B cell (primary cell): Measurements from ENCODE around the gene MNT. TPM values are rescaled to one million over a fixed set of nuclear protein-coding genes. Genes with fewer than 3 reads are reported as not detected.

Experiments used
- ATAC-seq: fragments of 200-7000 bp; cut with Tn5 transposase; one replicate; pipeline ENCODE4 v1.10.0; 2021; ENCODE audit warnings: low read depth, mild to moderate bottlenecking, moderate number of reproducible peaks, moderate library complexity
- CTCF ChIA-PET: fragments of 350-600 bp; sonication (Branson Sonifier 250); formaldehyde crosslinking; loops from one replicate; lab custom pipeline; 2021; ENCODE audit warnings: antibody characterized with exemption, inconsistent platforms; lab: Charles Lee
- POLR2A ChIA-PET: fragments of 350-600 bp; sonication (Branson Sonifier 250); formaldehyde crosslinking; loops from one replicate; lab custom pipeline; 2021; ENCODE audit warnings: antibody characterized with exemption; lab: Charles Lee
- DNase-seq: peaks from one replicate; pipeline ENCODE4 v3.0.0; 2013
- H2AFZ ChIP-seq: 2 replicates; pipeline ENCODE4 v1.6.1; 2012; ENCODE audit warnings: mild to moderate bottlenecking, low read depth, low read length; ENCODE audit not compliant: insufficient read depth, poor library complexity, severe bottlenecking
- H3K27ac ChIP-seq, 2 donors: 1 replicate in 1 of 2; 2 replicates in 1 of 2; pipeline ENCODE4 v1.5.1; 2012 to 2013; ENCODE audit warnings: low read length in 2 of 2, mild to moderate bottlenecking in 2 of 2, moderate library complexity in 1 of 2
- H3K27me3 ChIP-seq, 4 experiments: fragments of 200-600 bp in 1 of 4; sonication (generic) in 1 of 4; replicated peaks in 1 of 4; 1 replicate in 2 of 4; 2 replicates in 2 of 4; pipeline versions ENCODE4 v1.6.1 to v1.7.0; 2013 to 2016; ENCODE audit warnings: low read length in 3 of 4, mild to moderate bottlenecking in 2 of 4, mixed read lengths in 1 of 4, moderate library complexity in 1 of 4; ENCODE audit not compliant: insufficient read depth in 4 of 4, control insufficient read depth in 3 of 4; ENCODE audit errors: control extremely low read depth in 1 of 4
- H3K36me3 ChIP-seq, 2 experiments: replicated peaks in 1 of 2; 1 replicate in 1 of 2; 2 replicates in 1 of 2; pipeline versions ENCODE4 v1.6.1 to v1.7.1; 2013; ENCODE audit warnings: low read length in 1 of 2; ENCODE audit not compliant: insufficient read depth in 2 of 2, control insufficient read depth in 1 of 2; ENCODE audit errors: control extremely low read depth in 1 of 2, extremely low read depth in 1 of 2
- H3K4me1 ChIP-seq, 2 donors: fragments of 200-600 bp in 1 of 2; sonication (generic) in 1 of 2; 1 replicate in 1 of 2; 2 replicates in 1 of 2; pipeline versions ENCODE4 v1.5.1 to v1.6.1; 2013 to 2017; ENCODE audit warnings: low read length in 2 of 2; ENCODE audit not compliant: control insufficient read depth in 2 of 2, insufficient read depth in 2 of 2
- H3K4me2 ChIP-seq: replicated peaks from 2 replicates; pipeline ENCODE3; 2012; ENCODE audit warnings: mild to moderate bottlenecking, low read depth, low read length; ENCODE audit not compliant: poor library complexity, severe bottlenecking
- H3K4me3 ChIP-seq, 5 experiments: fragments of 200-600 bp in 1 of 5; sonication (generic) in 1 of 5; 1 replicate in 3 of 5; 2 replicates in 2 of 5; pipeline versions ENCODE4 v1.5.1 to v1.7.0; 2011 to 2016; ENCODE audit warnings: low read length in 4 of 5, mild to moderate bottlenecking in 4 of 5, low read depth in 2 of 5, control low read depth in 1 of 5, moderate library complexity in 1 of 5; ENCODE audit not compliant: insufficient read depth in 1 of 5; ENCODE audit errors: control extremely low read depth in 1 of 5, extremely low read depth in 1 of 5
- H3K79me2 ChIP-seq: fragments of 200-600 bp; sonication (generic); one replicate; pipeline ENCODE4 v1.6.0; 2016; ENCODE audit warnings: low read length; ENCODE audit not compliant: control insufficient read depth, insufficient read depth
- H3K9ac ChIP-seq: fragments of 200-600 bp; sonication (generic); 2 replicates; pipeline ENCODE4 v1.6.1; 2017; ENCODE audit warnings: mild to moderate bottlenecking, low read length, moderate library complexity
- H3K9me3 ChIP-seq, 3 donors: one replicate each; pipeline versions ENCODE4 v1.6.1 to v1.7.1; 2013; ENCODE audit warnings: low read length in 2 of 3; ENCODE audit not compliant: control insufficient read depth in 2 of 3, insufficient read depth in 1 of 3; ENCODE audit errors: control extremely low read depth in 1 of 3
- H4K20me1 ChIP-seq: 2 replicates; pipeline ENCODE4 v1.6.0; 2012; ENCODE audit warnings: mild to moderate bottlenecking, low read length; ENCODE audit not compliant: insufficient read depth, control insufficient read depth, poor library complexity, severe bottlenecking
- H3K27ac Mint-ChIP-seq: one replicate; pipeline ENCODE4 v1.8.0; 2021; ENCODE audit warnings: mixed read lengths
- H3K27me3 Mint-ChIP-seq: one replicate; pipeline ENCODE4 v1.8.0; 2021; ENCODE audit warnings: mixed read lengths
- H3K4me1 Mint-ChIP-seq: one replicate; pipeline ENCODE4 v1.8.0; 2021; ENCODE audit warnings: mixed read lengths
- H3K4me3 Mint-ChIP-seq: one replicate; pipeline ENCODE4 v1.8.0; 2021; ENCODE audit warnings: mixed read lengths
- H3K9me3 Mint-ChIP-seq: one replicate; pipeline ENCODE4 v1.8.0; 2022; ENCODE audit warnings: mixed read lengths; ENCODE audit not compliant: insufficient read depth
- CTCF ChIP-seq: fragments of 200-600 bp; IDR thresholded peaks from one replicate; pipeline ENCODE4 v1.8.0; 2022; ENCODE audit warnings: antibody characterized with exemption, mild to moderate bottlenecking
- EZH2 ChIP-seq: IDR thresholded peaks from 2 replicates; pipeline ENCODE4 v1.6.1; 2012; ENCODE audit warnings: borderline replicate concordance, low read depth, mild to moderate bottlenecking, moderate library complexity, low read length; ENCODE audit not compliant: insufficient read depth, poor library complexity, severe bottlenecking
- WGBS: methylation state at CpG from one replicate; pipeline ENCODE4 v1.1.5; 2013; ENCODE audit warnings: missing lambda C conversion rate; ENCODE audit not compliant: insufficient coverage; 5-methylcytosine and 5-hydroxymethylcytosine counted together
- intact Hi-C: fragments of 100-400 bp; cut with micrococcal nuclease; formaldehyde crosslinking; loops from one replicate; pipeline ENCODE4 v1.10.0; 2022
- polyA plus RNA-seq: library from polyadenylated mRNA; depleted of rRNA; stranded (reverse); fragments of >200 nt; gene quantifications from 2 replicates; pipeline ENCODE4 v1.2.3, GENCODE V29; 2012
- total RNA-seq, 2 donors: library from RNA; stranded (reverse); fragments of 120-200 nt in 1 of 2; gene quantifications; 1 replicate in 1 of 2; 2 replicates in 1 of 2; pipeline versions ENCODE4 v1.2.3 to v1.2.4, GENCODE V29; 2013 to 2022

The MNT gene
- total and polyA plus RNA-seq, 2 donors (not counting 1 experiment from before 2014, with no cell fraction given) = 20.0 to 68.5 TPM

DNA sequence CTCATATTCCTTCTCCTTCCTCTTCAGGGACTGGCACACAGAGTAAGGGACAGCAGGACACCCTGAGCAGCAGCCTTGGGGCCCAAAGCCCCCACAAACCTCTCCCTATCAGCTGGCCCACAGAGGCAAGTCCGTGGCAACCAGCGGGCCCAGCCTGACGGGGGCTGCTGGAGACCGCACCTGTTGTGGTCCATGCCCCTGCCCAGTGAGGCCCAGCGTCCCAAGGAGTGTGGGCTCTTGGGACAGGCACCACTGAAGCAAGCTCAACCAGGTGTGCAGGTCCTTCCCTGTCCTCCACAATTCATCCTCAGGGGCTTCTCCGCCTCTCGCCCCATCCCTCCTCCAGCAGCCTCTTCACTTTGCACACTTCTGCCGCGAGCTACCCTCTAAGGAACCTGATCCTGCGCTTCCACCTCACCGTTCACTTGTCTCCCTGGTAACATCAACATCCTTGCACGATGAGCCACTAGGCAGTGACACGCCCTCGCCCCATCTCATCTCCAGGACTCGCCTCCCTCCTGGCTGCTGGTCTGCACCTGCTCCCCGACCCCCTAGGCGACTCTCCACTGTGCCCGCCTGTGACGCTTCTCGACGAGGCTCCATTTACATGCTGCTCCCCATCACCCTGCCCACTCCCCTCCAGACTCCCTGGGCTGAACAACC, 12.7 kb downstream of the MNT start:
- DNase-seq (no peak), ATAC-seq (no peak)
- no peak overlapping the region for H3K27ac Mint-ChIP-seq

More for the DNA sequence above, 12.7 kb downstream of the MNT start:
- Histone ChIP-seq H2AFZ (no peak overlapping the region), H3K79me2 (peaks cover 81% of the 10 kb centered on the region), H3K9ac (no peak overlapping the region), H4K20me1 (peaks cover 60% of the 10 kb centered on the region), H3K4me3 (no peak overlapping the region), H3K27me3 (no peaks in the 10 kb centered on the region), H3K9me3 (no peaks in the 10 kb centered on the region), H3K4me1 (peaks cover 19 to 24% of the 10 kb centered on the region in 2 donors), H3K4me2 (no peak overlapping the region), H3K36me3 (peaks cover 0 to 25% of the 10 kb centered on the region in 2 experiments), H3K27ac (no peak overlapping the region)
- H3K4me1 Mint-ChIP-seq = peaks cover 28% of the 10 kb centered on the region
- H3K27me3 Mint-ChIP-seq = no peaks in the 10 kb centered on the region
- ChIA-PET CTCF (interaction anchor here (14.1 kb wide), 1 partner anchor 26 kb away, joined by 650 read pairs; no protein-coding TSS in a partner anchor), POLR2A (no interaction called here)
- intact Hi-C loops = no loop called here
- 95% methylated on average over 21 of the region's 21 CpGs for WGBS
- no peaks in the 10 kb centered on the region for H3K9me3 Mint-ChIP-seq
- TF ChIP-seq CTCF = no peak
- no peak for TF ChIP-seq EZH2
- H3K4me3 Mint-ChIP-seq = no peak overlapping the region
